K562 (cell line): ENCODE measurements around the gene GALNT7. TPM values are rescaled to one million over a fixed set of nuclear protein-coding genes. Genes with fewer than 3 reads are reported as not detected.

Experiments
- ATAC-seq: fragments of 200-7000 bp; cut with Tn5 transposase; 3 replicates; pipeline ENCODE4 v1.9.1; 2020; ENCODE audit warnings: moderate library complexity
- BruUV-seq: library from RNA; stranded (reverse); fragments of 400-500 nt; replicated peaks from 2 replicates; lab custom pipeline; 2021; lab: Mats Ljungman, UMichigan
- CTCF ChIA-PET: fragments of 300-600 bp; formaldehyde crosslinking; extraction: SDS; loops from one replicate; lab custom pipeline; 2021; ENCODE audit warnings: low intra/inter-chr PET ratio; lab: Yijun Ruan, JAX
- POLR2A ChIA-PET: fragments of 300-600, 350-650 bp; sonication (Branson Sonifier 250); formaldehyde crosslinking; extraction: SDS; loops from one replicate; lab custom pipeline; 2021; ENCODE audit warnings: antibody characterized with exemption, inconsistent platforms; lab: Yijun Ruan, JAX
- DNase-seq, 4 experiments: peaks; one replicate each; pipeline versions ENCODE4 v3.0.0 to v3.0.0-alpha.2; 2011 to 2018; ENCODE audit warnings: low spot score in 3 of 4, mixed read lengths in 3 of 4; ENCODE audit errors: extremely low read depth in 1 of 4
- FAIRE-seq: peaks from 2 replicates; lab custom pipeline; 2011; peaks lifted over from hg19 to GRCh38; lab: Jason Lieb, UNC
- H2AFZ ChIP-seq: 2 replicates; pipeline ENCODE4 v1.6.0; 2011; ENCODE audit warnings: low read depth, low read length, control low read depth, inconsistent platforms
- H3K27ac ChIP-seq: fragments of 200-600 bp; 3 replicates; pipeline ENCODE4 v1.8.0; 2011; ENCODE audit warnings: low read depth, mild to moderate bottlenecking, control low read depth, inconsistent platforms, low read length, moderate library complexity, mixed read lengths; ENCODE audit errors: extremely low read depth
- H3K27me3 ChIP-seq, 2 experiments: fragments of 300-600 bp in 1 of 2; 2 replicates in 1 of 2; 3 replicates in 1 of 2; pipeline versions ENCODE4 v1.6.0 to v1.8.0; 2011; ENCODE audit warnings: inconsistent platforms in 2 of 2, low read length in 2 of 2, mild to moderate bottlenecking in 1 of 2, mixed read lengths in 1 of 2, moderate library complexity in 1 of 2; ENCODE audit not compliant: control insufficient read depth in 2 of 2, insufficient read depth in 2 of 2
- H3K36me3 ChIP-seq: fragments of 300-600 bp; 3 replicates; pipeline ENCODE4 v1.8.0; 2011; ENCODE audit warnings: mild to moderate bottlenecking, low read length, inconsistent platforms; ENCODE audit not compliant: control insufficient read depth, insufficient read depth
- H3K4me1 ChIP-seq, 2 experiments: fragments of 200-600 bp in 1 of 2; replicated peaks in 1 of 2; 2 replicates in 1 of 2; 3 replicates in 1 of 2; pipeline versions ENCODE4 v1.5.1 to v1.8.0; 2011; ENCODE audit warnings: inconsistent platforms in 2 of 2, low read length in 2 of 2, mild to moderate bottlenecking in 1 of 2, mixed read lengths in 1 of 2, moderate library complexity in 1 of 2; ENCODE audit not compliant: control insufficient read depth in 2 of 2, insufficient read depth in 2 of 2
- H3K4me2 ChIP-seq: 2 replicates; pipeline ENCODE4 v1.6.1; 2011; ENCODE audit warnings: low read length, control low read depth, inconsistent platforms, mixed read lengths; ENCODE audit not compliant: insufficient read depth
- H3K4me3 ChIP-seq: fragments of 200-600 bp; sonication (generic), shearing (Covaris generic); 2 replicates; pipeline ENCODE4 v1.5.1; 2016; ENCODE audit warnings: control low read depth, inconsistent platforms
- H3K79me2 ChIP-seq: fragments of 200-600 bp; 3 replicates; pipeline ENCODE4 v1.8.0; 2011; ENCODE audit warnings: low read length, inconsistent platforms; ENCODE audit not compliant: control insufficient read depth, insufficient read depth
- H3K9ac ChIP-seq, 2 experiments: 2 replicates each; pipeline versions ENCODE4 v1.6.0 to v1.6.1; 2011; ENCODE audit warnings: low read depth in 2 of 2, low read length in 2 of 2, control low read depth in 1 of 2, inconsistent platforms in 1 of 2, mild to moderate bottlenecking in 1 of 2, mixed read lengths in 1 of 2; ENCODE audit not compliant: insufficient read depth in 1 of 2
- H3K9me1 ChIP-seq: one replicate; pipeline ENCODE4 v1.6.0; 2011; ENCODE audit warnings: inconsistent platforms, mild to moderate bottlenecking, low read length, moderate library complexity; ENCODE audit not compliant: control insufficient read depth, insufficient read depth
- H3K9me3 ChIP-seq: replicated peaks from 2 replicates; pipeline ENCODE4 v1.5.1; 2011; ENCODE audit warnings: low read depth, low read length, inconsistent platforms; ENCODE audit not compliant: control insufficient read depth, insufficient read depth
- H4K20me1 ChIP-seq: replicated peaks from 2 replicates; pipeline ENCODE4 v1.6.1; 2011; ENCODE audit warnings: low read length, inconsistent platforms, mixed read lengths; ENCODE audit not compliant: control insufficient read depth, insufficient read depth
- ARID1B ChIP-seq: fragments of 450-650 bp; IDR thresholded peaks from 2 replicates; pipeline ENCODE4 v1.6.1; 2016; ENCODE audit warnings: antibody characterized with exemption, mild to moderate bottlenecking, inconsistent platforms
- CBFA2T3 ChIP-seq: fragments of 450-650 bp; IDR thresholded peaks from 2 replicates; pipeline ENCODE4 v1.6.1; 2017
- CHD1 ChIP-seq: fragments of 200-600 bp; sonication (generic); IDR thresholded peaks from one replicate; pipeline ENCODE4 v1.6.1; 2012; ENCODE audit warnings: mild to moderate bottlenecking, moderate library complexity, low read length, inconsistent platforms
- EGR1 ChIP-seq: fragments of 450-650 bp; conservative IDR thresholded peaks from 2 replicates; pipeline ENCODE4 v1.6.1; 2017; ENCODE audit warnings: mild to moderate bottlenecking
- HDAC2 ChIP-seq: fragments of 450-650 bp; IDR thresholded peaks from 2 replicates; pipeline ENCODE4 v1.6.1; 2016; ENCODE audit warnings: mild to moderate bottlenecking
- HDAC6 ChIP-seq: IDR thresholded peaks from 2 replicates; pipeline ENCODE4 v1.6.1; 2012; ENCODE audit warnings: low read depth, mild to moderate bottlenecking, control low read depth, inconsistent platforms, low read length, moderate library complexity
- IRF9 ChIP-seq: fragments of 450-650 bp; IDR thresholded peaks from 2 replicates; pipeline ENCODE4 v1.6.1; 2016; ENCODE audit warnings: missing biosample characterization, missing genetic modification characterization
- MTF1 ChIP-seq: fragments of 250-450 bp; sonication (Bioruptor Pico); IDR thresholded peaks from 2 replicates; pipeline ENCODE4 v1.9.0; 2021; ENCODE audit warnings: moderate library complexity, mild to moderate bottlenecking, inconsistent platforms, borderline replicate concordance
- SP1 ChIP-seq: sonication (generic); formaldehyde crosslinking; IDR thresholded peaks from 2 replicates; pipeline ENCODE4 v1.8.1; 2022; ENCODE audit warnings: mild to moderate bottlenecking, missing genetic modification reagents
- YY1 ChIP-seq, 3 experiments: IDR thresholded peaks; 2 replicates each; pipeline ENCODE4 v1.6.1; 2011; ENCODE audit warnings: low read length in 2 of 3, mild to moderate bottlenecking in 2 of 3, moderate library complexity in 2 of 3, borderline replicate concordance in 1 of 3, control low read depth in 1 of 3, low read depth in 1 of 3; ENCODE audit not compliant: insufficient read depth in 3 of 3, insufficient replicate concordance in 2 of 3, control insufficient read depth in 1 of 3, insufficient read length in 1 of 3; ENCODE audit errors: extremely low read depth in 1 of 3
- ZNF133 ChIP-seq: fragments of 250-450 bp; sonication (Bioruptor Pico); IDR thresholded peaks from 2 replicates; pipeline ENCODE4 v1.4.0; 2020; ENCODE audit warnings: mild to moderate bottlenecking
- ZNF263 ChIP-seq: sonication (generic); formaldehyde crosslinking; IDR thresholded peaks from 2 replicates; pipeline ENCODE4 v1.8.0; 2022; ENCODE audit warnings: mild to moderate bottlenecking, missing genetic modification reagents, borderline replicate concordance
- ZNF408 ChIP-seq: fragments of 250-450 bp; sonication (Bioruptor Pico); IDR thresholded peaks from 2 replicates; pipeline ENCODE4 v1.4.0; 2020; ENCODE audit warnings: low read depth, mild to moderate bottlenecking, moderate library complexity
- WGBS: fragments of 100-300 bp; shearing (Covaris generic); methylation state at CpG from one replicate; pipeline ENCODE4 v1.1.6; 2016; ENCODE audit warnings: low coverage, mixed read lengths; ENCODE audit not compliant: insufficient coverage; ENCODE audit errors: missing lambda C conversion rate; 5-methylcytosine and 5-hydroxymethylcytosine counted together
- in situ Hi-C: fragments of 300-500 bp; cut with MboI; formaldehyde crosslinking; loops from 4 replicates; pipeline ENCODE4 v1.15.0; 2018; ENCODE audit warnings: inconsistent platforms, mixed read lengths
- intact Hi-C: fragments of 100-400 bp; cut with micrococcal nuclease; formaldehyde crosslinking; loops from 2 replicates; pipeline ENCODE4 v1.14.2; 2022
- polyA plus RNA-seq, 8 experiments: library from polyadenylated mRNA; depleted of rRNA in 4 of 8; stranded (reverse) in 5 of 8; unstranded in 3 of 8; fragments of >200 nt; fragmentation: Nextera tagmentation in 2 of 8; fragmentation: Illumina TruSeq in 1 of 8; extraction: Ambion mirVana in 2 of 8; extraction: Trizol in 1 of 8; gene quantifications; 2 replicates each; pipeline versions ENCODE4 v1.2.1 to v1.2.3, GENCODE V29; 2011 to 2014; ENCODE audit warnings: inconsistent platforms in 1 of 8, missing spikeins in 1 of 8
- total RNA-seq, 7 experiments: library from RNA; depleted of rRNA in 6 of 7; stranded (reverse); fragments of >200 nt in 6 of 7; fragmentation: Illumina TruSeq in 2 of 7; extraction: Trizol in 2 of 7; gene quantifications; 2 replicates each; pipeline versions ENCODE4 v1.2.1 to v1.2.3, GENCODE V29; 2011 to 2021; ENCODE audit warnings: low replicate concordance in 1 of 7
- TF ChIP-seq, protein P1 (sequence below): fragments of 450-650 bp; formaldehyde crosslinking; IDR thresholded peaks from 2 replicates; pipeline ENCODE4 v1.4.0; 2020; ENCODE audit warnings: mild to moderate bottlenecking, moderate library complexity

GALNT7 gene
- total and polyA plus RNA-seq, 9 of the 15 experiments (the other 6 are each of a cell fraction or from before 2014, with no cell fraction given) = 16.7 to 38.7 (median 31.1) TPM

- intact Hi-C loops = no loop called here
- Histone ChIP-seq H3K9me3 (no peaks in the 10 kb centered on the region), H3K4me2 (no peak overlapping the region), H3K27ac (no peak overlapping the region), H3K4me3 (no peak overlapping the region), H3K9me1 (no peaks in the 10 kb centered on the region), H3K9ac (no peak overlapping the region; a peak in 1 of 4 replicates), H4K20me1 (no peaks in the 10 kb centered on the region), H3K4me1 (peaks cover 0 to 11% of the 10 kb centered on the region in 2 experiments; a peak in 3 of 5 replicates), H3K27me3 (no peaks in the 10 kb centered on the region), H3K79me2 (peaks cover 38% of the 10 kb centered on the region), H3K36me3 (no peaks in the 10 kb centered on the region; the same call in 2 of the 3 replicates), H2AFZ (no peak overlapping the region)
- in situ Hi-C loops = no loop called here
- WGBS = 24% methylated on average over 3 of the region's 3 CpGs
- FAIRE-seq (peak; percentile 54), DNase-seq (no peak), ATAC-seq (peak; percentile 9; the same call in 2 of the 3 replicates)
- no TSS peak for BruUV-seq
- ChIA-PET POLR2A (no interaction called here), CTCF (no interaction called here)
- TF ChIP-seq CBFA2T3 = peak; percentile 35
- TF ChIP-seq ARID1B = peak; percentile 23; the same call in 1 of the 2 replicates
- TF ChIP-seq EGR1 = peak; percentile 40; the same call in 1 of the 2 replicates
- no peak for TF ChIP-seq CHD1
- 0 out of 2 replicates have a peak, but pooled peaks have one; percentile 27 for TF ChIP-seq SP1
Observed at GRCh38 chr4:173236301-173236700, 67.7 kb downstream of the GALNT7 start.

GRCh38 chr4:173237152-173237551 is 68.5 kb downstream of the GALNT7 start:
- CTCF ChIA-PET = no interaction called here
- Histone ChIP-seq H3K9ac (no peak overlapping the region), H4K20me1 (no peaks in the 10 kb centered on the region), H2AFZ (no peak overlapping the region), H3K4me2 (no peak overlapping the region), H3K9me1 (no peaks in the 10 kb centered on the region), H3K27me3 (no peaks in the 10 kb centered on the region), H3K4me3 (no peak overlapping the region), H3K27ac (no peak overlapping the region), H3K36me3 (no peaks in the 10 kb centered on the region; the same call in 2 of the 3 replicates), H3K4me1 (peaks cover 0 to 9% of the 10 kb centered on the region in 2 experiments; a peak in 3 of 5 replicates), H3K79me2 (peaks cover 32% of the 10 kb centered on the region), H3K9me3 (no peaks in the 10 kb centered on the region)
- no TSS peak for BruUV-seq
- ATAC-seq (peak; percentile 36), FAIRE-seq (no peak), DNase-seq (peak in 1 of 4 experiments; percentile 11)
- POLR2A ChIA-PET = interaction anchor here (0.8 to 1.2 kb wide), 2 partner anchors 13 to 15 kb away, joined by 3 read pairs; no protein-coding TSS in a partner anchor
- WGBS = 62% methylated on average over 2 of the region's 2 CpGs
- intact Hi-C loops (no loop called here), in situ Hi-C loops (no loop called here)
- TF ChIP-seq ZNF408 (CRISPR knock-in tag) (no peak), IRF9 (no peak), ARID1B (no peak), ZNF263 (CRISPR knock-in tag) (no peak), ZNF133 (CRISPR knock-in tag) (no peak), HDAC6 (no peak), YY1 (IDR thresholded peaks at IDR 0.05; ENCODE audit: borderline replicate concordance in 1 of 3, control insufficient read depth in 1 of 3, extremely low read depth in 1 of 3, insufficient read depth in 3 of 3, insufficient read length in 1 of 3, insufficient replicate concordance in 2 of 3, low read depth in 1 of 3, low read length in 2 of 3) (no peak), MTF1 (CRISPR knock-in tag) (no peak), HDAC2 (no peak)
- TF ChIP-seq, protein P1, sequence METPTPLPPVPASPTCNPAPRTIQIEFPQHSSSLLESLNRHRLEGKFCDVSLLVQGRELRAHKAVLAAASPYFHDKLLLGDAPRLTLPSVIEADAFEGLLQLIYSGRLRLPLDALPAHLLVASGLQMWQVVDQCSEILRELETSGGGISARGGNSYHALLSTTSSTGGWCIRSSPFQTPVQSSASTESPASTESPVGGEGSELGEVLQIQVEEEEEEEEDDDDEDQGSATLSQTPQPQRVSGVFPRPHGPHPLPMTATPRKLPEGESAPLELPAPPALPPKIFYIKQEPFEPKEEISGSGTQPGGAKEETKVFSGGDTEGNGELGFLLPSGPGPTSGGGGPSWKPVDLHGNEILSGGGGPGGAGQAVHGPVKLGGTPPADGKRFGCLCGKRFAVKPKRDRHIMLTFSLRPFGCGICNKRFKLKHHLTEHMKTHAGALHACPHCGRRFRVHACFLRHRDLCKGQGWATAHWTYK (CRISPR knock-in tag) = no peak
